GM18873 (cell line): ENCODE measurements around the gene PSMB7.

Experiments used
- ATAC-seq: cut with Tn5 transposase; IDR thresholded peaks from one replicate; pipeline ENCODE4 v1.9.1; 2021; ENCODE audit warnings: mild to moderate bottlenecking, moderate library complexity, moderate number of reproducible peaks; ENCODE audit not compliant: unreplicated experiment, low FRiP score

The PSMB7 gene

GRCh38 chr9:124359855-124360678 is 55.2 kb downstream of the PSMB7 start:
- no peak for ATAC-seq

- no peak for ATAC-seq
Observed at GRCh38 chr9:124359426-124359825, 55.8 kb downstream of the PSMB7 start.

GRCh38 chr9:124358631-124359030 is 56.6 kb downstream of the PSMB7 start:
- no peak for ATAC-seq

- ATAC-seq = no peak
Observed at GRCh38 chr9:124357721-124358361, 57.4 kb downstream of the PSMB7 start.

GRCh38 chr9:124356745-124357390 is 58.4 kb downstream of the PSMB7 start:
- ATAC-seq = no peak

- no peak for ATAC-seq
Observed at GRCh38 chr9:124355941-124356744, 59.1 kb downstream of the PSMB7 start.

- ATAC-seq = no peak
Observed at GRCh38 chr9:124355039-124355940, 60.0 kb downstream of the PSMB7 start.

- ATAC-seq = no peak
Observed at GRCh38 chr9:124354346-124355038, 60.8 kb downstream of the PSMB7 start.

- no peak for ATAC-seq
Observed at GRCh38 chr9:124353811-124354274, 61.4 kb downstream of the PSMB7 start.

GRCh38 chr9:124353166-124353768 is 62.0 kb downstream of the PSMB7 start:
- no peak for ATAC-seq

- ATAC-seq = no peak
Observed at GRCh38 chr9:124352616-124353015, 62.6 kb downstream of the PSMB7 start.

- no peak for ATAC-seq
Observed at GRCh38 chr9:124351672-124352468, 63.4 kb downstream of the PSMB7 start.

GRCh38 chr9:124350494-124351263 is 64.6 kb downstream of the PSMB7 start:
- no peak for ATAC-seq

- ATAC-seq = no peak
Observed at GRCh38 chr9:124349675-124350493, 65.4 kb downstream of the PSMB7 start.

- ATAC-seq = no peak
Observed at GRCh38 chr9:124349267-124349666, 66.0 kb downstream of the PSMB7 start.

GRCh38 chr9:124348831-124349230 is 66.4 kb downstream of the PSMB7 start:
- ATAC-seq = no peak
